Measurements from ENCODE around the gene CEP290.
"Not testable (repeated sequence)": the region's sequence is repeated elsewhere in the genome, so short reads cannot be mapped to it uniquely, and the experiment has no call there.

The CEP290 gene

DNA sequence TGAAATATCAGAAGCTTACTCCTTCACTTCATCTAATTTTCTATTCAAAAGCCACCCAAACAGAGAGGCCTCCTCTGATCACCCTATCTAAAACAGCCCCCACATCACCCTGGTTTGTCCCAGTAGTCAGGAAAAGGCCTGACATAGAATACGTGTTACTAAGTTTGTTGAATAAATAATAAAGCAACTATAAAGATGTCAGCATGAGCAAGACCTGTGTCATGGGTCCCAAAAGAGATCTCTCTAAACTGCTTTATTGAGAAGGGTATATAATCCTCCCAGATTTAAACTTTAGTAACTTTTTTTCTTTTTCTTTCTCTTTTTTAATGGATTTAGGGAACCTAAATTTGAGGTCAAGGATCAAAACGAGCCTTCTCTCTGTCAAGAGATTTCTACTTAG, 85.3 kb downstream of the CEP290 start:
- no peak for DNase-seq (ENCODE audit: low read depth, low spot score)

GRCh38 chr12:88052686-88053085, 89.2 kb downstream of the CEP290 start:
- no peak for DNase-seq (ENCODE audit: low read depth, low spot score)

DNA sequence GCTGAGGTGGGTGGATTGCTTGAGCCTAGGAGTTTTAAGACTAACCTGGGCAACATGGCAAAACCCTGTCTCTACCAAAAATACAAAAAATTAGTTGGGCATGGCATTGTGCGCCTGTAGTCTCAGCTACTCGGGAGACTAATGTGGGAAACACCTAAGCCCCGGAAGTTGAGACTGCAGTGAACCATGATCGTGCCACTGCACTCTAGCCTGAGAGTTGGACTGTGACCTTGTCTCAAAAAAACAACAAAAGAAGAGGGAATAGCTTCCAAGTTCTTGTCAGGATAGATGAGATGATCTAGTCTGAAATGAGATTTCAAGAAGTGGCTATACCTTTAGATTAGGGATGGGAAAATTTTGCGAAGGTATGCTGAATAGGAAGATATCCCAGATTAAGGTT, 97.9 kb downstream of the CEP290 start:
- no peak for DNase-seq (ENCODE audit: low read depth, low spot score)

GRCh38 chr12:88037770-88038169, 104.1 kb downstream of the CEP290 start:
- no peak for DNase-seq (ENCODE audit: low read depth, low spot score)

DNA sequence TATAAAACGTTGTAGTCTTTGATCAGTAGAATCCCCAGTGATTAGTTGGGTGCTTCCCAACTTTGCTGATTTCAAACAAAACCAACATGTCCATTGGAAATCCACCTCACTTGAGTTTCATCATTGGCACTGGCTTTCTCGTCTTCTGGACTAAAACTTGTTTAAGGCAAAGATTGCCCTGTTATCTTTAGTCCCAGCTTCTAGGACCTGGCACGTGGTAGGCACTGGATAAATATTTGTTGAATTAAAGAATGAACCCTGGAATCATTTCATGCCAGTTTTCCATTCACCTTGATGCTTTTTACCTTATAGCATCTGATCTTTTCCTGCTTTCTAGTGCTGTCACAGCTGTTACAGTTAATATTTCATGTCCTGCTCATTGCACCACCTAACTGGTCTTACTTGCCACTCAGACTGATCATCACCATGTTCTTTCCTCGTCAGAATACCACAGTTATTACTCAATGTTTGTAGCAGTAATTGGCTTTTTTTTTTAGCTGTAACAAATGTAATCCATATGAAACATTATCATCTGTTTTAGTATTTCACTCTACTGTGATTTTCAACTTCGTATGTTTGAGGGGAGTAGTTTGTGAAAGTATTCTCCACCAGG, 105.4 kb downstream of the CEP290 start:
- no peak for DNase-seq (ENCODE audit: low read depth, low spot score)

GRCh38 chr12:88035907-88036289, 106.0 kb downstream of the CEP290 start:
- DNase-seq (ENCODE audit: low read depth, low spot score): no peak

- DNase-seq (ENCODE audit: low read depth, low spot score): peak; percentile 73
Measured at GRCh38 chr12:88035271-88035906, 106.5 kb downstream of the CEP290 start.

DNA sequence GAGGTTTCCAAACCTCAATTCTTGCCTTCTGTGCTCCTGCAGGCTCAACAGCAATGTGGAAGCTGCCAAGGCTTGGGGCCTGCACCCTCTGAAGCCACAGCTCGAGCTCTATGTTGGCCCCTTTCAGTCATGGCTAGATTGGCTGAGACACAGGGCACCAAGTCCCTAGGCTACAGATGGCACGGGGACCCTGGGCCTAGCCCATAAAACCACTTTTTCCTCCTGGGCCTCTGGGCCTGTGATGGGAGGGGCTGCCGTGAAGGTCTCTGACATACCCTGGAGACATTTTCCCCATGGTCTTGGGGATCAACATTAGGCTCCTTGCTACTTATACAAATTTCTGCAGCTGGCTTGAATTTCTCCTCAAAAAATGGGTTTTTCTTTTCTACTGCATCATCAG, 110.7 kb downstream of the CEP290 start:
- DNase-seq (ENCODE audit: low read depth, low spot score): not testable (repeated sequence)

- DNase-seq (ENCODE audit: low read depth, low spot score): no peak
Measured at GRCh38 chr12:88029093-88029665, 112.7 kb downstream of the CEP290 start, which contains the start of gene C12orf50. Gene C12orf50 (minus strand): TSS chr12:88029401. CDS start chr12:88026962, 2,439 bp downstream.

- no peak for DNase-seq (ENCODE audit: low read depth, low spot score)
Measured at GRCh38 chr12:88026196-88026595, 115.7 kb downstream of the CEP290 start.

GRCh38 chr12:88017964-88018363, 123.9 kb downstream of the CEP290 start:
- DNase-seq (ENCODE audit: low read depth, low spot score): no peak

GRCh38 chr12:88015825-88016224, 126.1 kb downstream of the CEP290 start:
- DNase-seq (ENCODE audit: low read depth, low spot score): no peak

DNA sequence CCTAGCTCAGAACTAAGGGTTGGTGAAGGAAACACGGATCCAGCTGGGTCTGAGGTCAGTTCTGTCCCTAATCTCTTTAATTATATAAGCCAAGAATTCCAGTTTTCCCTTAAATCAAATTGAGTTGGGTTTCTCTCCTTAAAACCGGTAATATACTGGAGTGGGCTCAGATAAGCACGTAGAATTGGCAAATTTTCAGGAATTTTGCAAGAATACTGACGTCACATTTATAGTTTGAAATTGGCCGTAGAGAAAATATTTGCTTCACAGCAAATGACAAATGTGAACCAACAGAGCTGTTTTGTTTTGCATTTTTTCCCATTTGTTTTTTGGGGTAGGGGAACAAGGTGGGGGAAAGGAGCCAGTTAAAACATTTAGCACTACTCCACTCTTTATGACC, 130.1 kb downstream of the CEP290 start:
- DNase-seq (ENCODE audit: low read depth, low spot score): no peak

- DNase-seq (ENCODE audit: low read depth, low spot score): no peak
Measured at GRCh38 chr12:88006351-88006750, 135.5 kb downstream of the CEP290 start.

- no peak for DNase-seq (ENCODE audit: low read depth, low spot score)
Measured at GRCh38 chr12:88001327-88001726, 140.6 kb downstream of the CEP290 start.

Data from activated CD4-positive, CD25-positive, alpha-beta regulatory T cell treated with anti-CD3 and anti-CD28 coated beads, Interleukin-2, amount 50 U/mL, for 16 hours (primary cell).